ENCODE results near the gene ACOX3.

GRCh38 chr4:8488791-8489369 is 48.4 kb upstream of the ACOX3 start:
- TF ChIP-seq POLR2A (IDR thresholded peaks at IDR 0.05), result no peak
- TF ChIP-seq CTCF (IDR thresholded peaks at IDR 0.05 in 4 of 5, conservative IDR thresholded peaks at IDR 0.05 in 1 of 5), result no peak
